MM.1S (cell line): ENCODE measurements around the gene STK16.
A peak's percentile ranks its signal among the peaks of the same experiment; 100 is the strongest.

ENCODE experiments used
- DNase-seq: peaks from one replicate; pipeline ENCODE4 v3.0.0-alpha.2; 2015
- H2AFZ ChIP-seq: fragments of 300-600 bp; sonication (generic); 2 replicates; pipeline ENCODE4 v1.6.0; 2016; ENCODE audit warnings: antibody characterized with exemption, low read length
- H3F3A ChIP-seq: fragments of 300-600 bp; sonication (generic); 2 replicates; pipeline ENCODE4 v1.6.1; 2016; ENCODE audit warnings: mild to moderate bottlenecking, antibody characterized with exemption, low read length, moderate library complexity, mixed read lengths; ENCODE audit not compliant: insufficient read depth
- H3K27ac ChIP-seq: fragments of 300-600 bp; sonication (generic); 2 replicates; pipeline ENCODE4 v1.5.1; 2016; ENCODE audit warnings: mild to moderate bottlenecking, low read length
- H3K27me3 ChIP-seq: fragments of 300-600 bp; sonication (generic); replicated peaks from 2 replicates; pipeline ENCODE4 v1.6.0; 2016; ENCODE audit warnings: low read length; ENCODE audit not compliant: insufficient read depth
- H3K36me3 ChIP-seq: fragments of 300-600 bp; sonication (generic); replicated peaks from 2 replicates; pipeline ENCODE4 v1.6.1; 2016; ENCODE audit warnings: mild to moderate bottlenecking, low read length, mixed read lengths; ENCODE audit not compliant: insufficient read depth
- H3K4me1 ChIP-seq: fragments of 300-600 bp; sonication (generic); 2 replicates; pipeline ENCODE4 v1.6.1; 2016; ENCODE audit warnings: low read length, mixed read lengths
- H3K4me2 ChIP-seq: fragments of 300-600 bp; sonication (generic); 2 replicates; pipeline ENCODE4 v1.6.0; 2016; ENCODE audit warnings: low read depth, low read length
- H3K4me3 ChIP-seq: fragments of 300-600 bp; sonication (generic); 2 replicates; pipeline ENCODE4 v1.5.1; 2016; ENCODE audit warnings: low read length, mixed read lengths
- H3K79me2 ChIP-seq: fragments of 300-600 bp; sonication (generic); 2 replicates; pipeline ENCODE4 v1.6.1; 2016; ENCODE audit warnings: mixed run types, low read length, mixed read lengths
- H3K9ac ChIP-seq: fragments of 300-600 bp; sonication (generic); 2 replicates; pipeline ENCODE4 v1.6.1; 2016; ENCODE audit warnings: low read length, mixed read lengths
- H3K9me2 ChIP-seq: fragments of 300-600 bp; sonication (generic); replicated peaks from 2 replicates; pipeline ENCODE4 v1.6.1; 2016; ENCODE audit warnings: mild to moderate bottlenecking, low read length, mixed read lengths; ENCODE audit not compliant: insufficient read depth
- H3K9me3 ChIP-seq: fragments of 300-600 bp; sonication (generic); replicated peaks from 2 replicates; pipeline ENCODE4 v1.6.1; 2016; ENCODE audit warnings: mild to moderate bottlenecking, low read length, mixed read lengths; ENCODE audit not compliant: insufficient read depth
- H4K20me1 ChIP-seq: fragments of 300-600 bp; sonication (generic); 2 replicates; pipeline ENCODE4 v1.6.1; 2016; ENCODE audit warnings: mild to moderate bottlenecking, low read length, moderate library complexity, mixed read lengths; ENCODE audit not compliant: insufficient read depth
- CTCF ChIP-seq: fragments of 300-600 bp; sonication (generic); IDR thresholded peaks from 2 replicates; pipeline ENCODE4 v1.5.1; 2016; ENCODE audit warnings: antibody characterized with exemption, low read length, mixed read lengths
- EZH2 ChIP-seq: fragments of 300-600 bp; sonication (generic); optimal IDR thresholded peaks from 2 replicates; pipeline ENCODE3; 2017; ENCODE audit warnings: low read depth, mild to moderate bottlenecking, antibody characterized with exemption, low read length, mixed read lengths
- EZH2phosphoT487 ChIP-seq: fragments of 300-600 bp; sonication (generic); IDR thresholded peaks from 2 replicates; pipeline ENCODE4 v1.6.1; 2018; ENCODE audit warnings: antibody characterized with exemption, low read length

The STK16 gene

GRCh38 chr2:219228041-219228910, 17.0 kb upstream of the STK16 start:
- H4K20me1 ChIP-seq = no peaks in the 10 kb centered on the region
- peak overlapping the region; percentile 88 for H3K9ac ChIP-seq
- H3F3A ChIP-seq = peaks cover 9% of the 10 kb centered on the region
- no peak overlapping the region; the same call in 1 of the 2 replicates for H3K27ac ChIP-seq
- H3K9me3 ChIP-seq = no peaks in the 10 kb centered on the region
- H3K4me1 ChIP-seq = no peaks in the 10 kb centered on the region
- H2AFZ ChIP-seq = 0 out of 2 replicates have a peak overlapping the region, but pooled peaks have one; percentile 54
- peak overlapping the region; percentile 87 for H3K4me3 ChIP-seq
- H3K27me3 ChIP-seq = no peaks in the 10 kb centered on the region
- no peak for DNase-seq
- peak overlapping the region; percentile 96 for H3K4me2 ChIP-seq
- H3K79me2 ChIP-seq = peaks cover 61% of the 10 kb centered on the region
- H3K9me2 ChIP-seq = no peaks in the 10 kb centered on the region
- peaks cover 5% of the 10 kb centered on the region for H3K36me3 ChIP-seq
- TF ChIP-seq CTCF (no peak), EZH2phosphoT487 (no peak), EZH2 (no peak)

- Histone ChIP-seq H3K79me2 (peaks cover 64% of the 10 kb centered on the region), H3K4me1 (no peaks in the 10 kb centered on the region), H3K4me3 (peak overlapping the region; percentile 87), H3K36me3 (peaks cover 6% of the 10 kb centered on the region; the same call in 1 of the 2 replicates), H3K9me2 (no peaks in the 10 kb centered on the region), H3F3A (peaks cover 9% of the 10 kb centered on the region), H4K20me1 (no peaks in the 10 kb centered on the region), H3K9ac (peak overlapping the region; percentile 88), H3K27ac (peak overlapping the region; percentile 1; the same call in 1 of the 2 replicates), H3K9me3 (no peaks in the 10 kb centered on the region), H3K27me3 (no peaks in the 10 kb centered on the region), H2AFZ (peak overlapping the region; percentile 54), H3K4me2 (peak overlapping the region; percentile 96)
- no peak for DNase-seq
- no peak for TF ChIP-seq EZH2
- no peak for TF ChIP-seq EZH2phosphoT487
- TF ChIP-seq CTCF = no peak
These were observed 16.4 kb upstream of the STK16 start for GRCh38 chr2:219228911-219229304.

GRCh38 chr2:219229305-219230058, 15.8 kb upstream of the STK16 start, which contains the start of the genes ANKZF1 and ATG9A:
Gene ANKZF1, plus strand, starts transcription at chr2:219229806. Its CDS starts 452 bp downstream, at chr2:219230258.
Gene ATG9A, minus strand, starts transcription at chr2:219229636. Its CDS starts 1,612 bp downstream, at chr2:219228024.
- peak; percentile 99 for DNase-seq
- TF ChIP-seq EZH2phosphoT487 = no peak
- TF ChIP-seq CTCF = no peak
- TF ChIP-seq EZH2 = no peak
- Histone ChIP-seq H2AFZ (peak within 1 kb of the TSS; percentile 58), H3K27ac (peak within 1 kb of the TSS; percentile 91), H3K9ac (peak within 1 kb of the TSS; percentile 90), H3K4me3 (peak within 1 kb of the TSS; percentile 90), H3K36me3 (peaks cover 7% of the 10 kb centered on the region; the same call in 1 of the 2 replicates), H3K27me3 (no peaks in the 10 kb centered on the region), H3K4me1 (no peaks in the 10 kb centered on the region), H4K20me1 (no peaks in the 10 kb centered on the region), H3K9me2 (no peaks in the 10 kb centered on the region), H3K4me2 (peak within 1 kb of the TSS; percentile 96), H3K9me3 (no peaks in the 10 kb centered on the region), H3K79me2 (peaks cover 64% of the 10 kb centered on the region), H3F3A (peaks cover 9% of the 10 kb centered on the region)
